Activated naive CD4-positive, alpha-beta T cell (primary cell): ENCODE results near the gene CFLAR.

Source experiments
- DNase-seq, 4 experiments: peaks; one replicate each; lab custom pipeline; 2025; lab: John Stamatoyannopoulos, UW

Gene CFLAR

DNA sequence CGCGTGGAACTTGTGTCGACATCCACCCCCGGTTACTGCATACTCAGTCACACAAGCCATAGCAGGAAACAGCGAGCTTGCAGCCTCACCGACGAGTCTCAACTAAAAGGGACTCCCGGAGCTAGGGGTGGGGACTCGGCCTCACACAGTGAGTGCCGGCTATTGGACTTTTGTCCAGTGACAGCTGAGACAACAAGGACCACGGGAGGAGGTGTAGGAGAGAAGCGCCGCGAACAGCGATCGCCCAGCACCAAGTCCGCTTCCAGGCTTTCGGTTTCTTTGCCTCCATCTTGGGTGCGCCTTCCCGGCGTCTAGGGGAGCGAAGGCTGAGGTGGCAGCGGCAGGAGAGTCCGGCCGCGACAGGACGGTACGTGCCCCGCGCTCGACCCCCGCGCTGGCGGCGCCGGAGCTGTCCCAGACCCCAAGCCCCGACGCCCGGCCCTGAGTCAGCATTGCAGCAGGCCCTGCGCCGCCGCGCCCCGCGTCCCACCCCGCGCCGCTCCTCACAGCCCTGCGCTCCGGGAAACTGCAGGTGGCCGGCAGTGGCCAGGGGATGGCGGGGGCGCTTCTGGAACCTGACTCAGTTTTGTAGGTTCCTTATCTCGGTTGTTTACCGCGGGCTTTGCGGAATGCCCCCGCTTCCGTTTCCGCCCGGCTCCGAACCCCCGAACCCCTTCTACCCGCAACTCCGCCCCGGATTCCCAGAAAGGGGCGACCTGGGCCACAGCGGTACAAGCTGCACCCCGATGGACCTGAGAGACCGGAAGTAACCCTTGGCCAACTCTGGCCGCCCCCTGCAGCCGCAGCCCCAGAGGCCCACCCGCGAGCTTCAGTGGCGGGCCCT, at the start of gene CFLAR:
Gene CFLAR (plus strand): TSS at position 50 of the 844 bp plus-strand sequence. CDS start 13,702 bp downstream, outside the sequence.
- peak; percentile 37 to 75 (median 64) for DNase-seq

DNA sequence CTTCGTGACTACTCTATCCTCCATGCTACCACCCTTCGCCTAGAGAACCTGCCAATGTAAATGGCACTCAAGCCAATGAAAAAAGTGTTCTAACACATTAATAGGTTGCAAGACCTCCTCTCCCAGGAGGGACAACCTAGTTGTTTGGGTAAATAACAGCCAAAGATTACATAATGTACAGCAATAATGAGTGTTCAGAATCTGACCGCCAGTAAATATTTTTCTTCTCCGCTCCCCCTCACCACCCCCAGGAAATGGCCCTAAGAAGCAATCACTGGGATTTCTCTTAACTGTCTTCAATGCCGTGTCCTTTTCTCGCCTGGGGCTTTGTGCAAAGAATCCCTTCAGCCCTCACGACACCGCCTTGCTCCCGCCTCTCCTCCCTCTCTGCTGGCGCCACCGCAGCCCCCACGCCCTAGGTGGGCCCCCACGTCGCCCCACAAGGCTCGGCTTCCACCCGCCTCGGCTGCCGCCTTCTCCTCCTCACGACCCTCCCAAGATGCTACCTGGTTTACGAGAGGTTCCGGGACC, 45.0 kb upstream of the CFLAR start:
- no peak for DNase-seq

DNA sequence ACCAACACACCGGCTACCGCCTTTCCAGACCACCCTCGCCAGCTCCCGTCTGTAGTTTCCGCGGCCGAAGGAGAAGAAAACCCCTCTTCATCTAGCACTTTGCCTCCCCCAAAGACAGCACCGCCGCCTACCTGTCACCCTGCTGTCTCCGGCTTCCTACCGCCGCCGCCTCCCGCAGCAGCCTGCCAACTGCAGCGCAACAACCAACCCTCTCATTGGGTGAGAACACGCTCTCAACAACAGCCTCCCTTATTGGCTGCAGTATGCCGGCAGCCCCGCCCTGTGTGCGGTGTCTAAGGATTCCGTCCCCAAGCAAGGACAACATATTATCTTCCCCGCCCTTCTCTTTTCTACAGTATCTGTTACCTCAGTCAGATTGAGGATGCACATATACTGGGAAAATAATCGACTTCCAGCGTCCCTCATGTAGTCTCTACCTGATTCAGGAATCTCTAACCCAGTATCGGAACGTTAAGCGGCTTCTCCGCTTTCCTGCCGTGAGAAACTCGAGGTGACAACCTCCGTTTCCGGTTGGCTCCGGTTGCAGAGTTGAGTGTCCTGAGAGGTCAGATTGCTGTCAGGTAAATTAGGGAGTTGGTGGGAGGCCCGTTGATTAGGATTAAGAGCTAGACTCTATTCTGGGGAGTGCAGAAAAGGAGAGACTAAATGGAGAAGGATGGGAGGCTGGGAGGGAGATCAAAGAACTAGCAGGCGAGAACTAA, 44.3 kb upstream of the CFLAR start, which contains the start of the genes HYCC2 and NDUFB3:
Gene HYCC2 (minus strand): TSS at position 193 of the 722 bp plus-strand sequence. CDS start 47,662 bp downstream, outside the sequence.
Gene NDUFB3 (plus strand): TSS at position 523 of the 722 bp plus-strand sequence. CDS start 6,882 bp downstream, outside the sequence.
- DNase-seq, result peak; percentile 68 to 82 (median 75)

DNA sequence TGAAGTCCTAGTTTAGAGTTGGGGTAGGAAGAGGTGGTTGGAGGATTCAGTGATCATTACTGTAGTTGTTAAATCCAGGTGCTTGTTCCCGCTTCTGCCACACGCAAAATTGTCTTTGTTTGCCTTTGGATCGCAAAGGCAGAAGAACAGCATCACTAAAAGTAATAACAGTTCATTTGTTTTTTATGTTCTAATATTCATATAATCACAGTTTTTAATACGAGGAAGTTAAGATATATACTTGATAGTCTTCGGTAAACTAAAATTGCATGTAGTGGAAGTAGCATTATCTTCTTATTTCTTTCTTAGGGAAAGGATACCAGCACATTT, 43.8 kb upstream of the CFLAR start:
- no peak for DNase-seq

DNA sequence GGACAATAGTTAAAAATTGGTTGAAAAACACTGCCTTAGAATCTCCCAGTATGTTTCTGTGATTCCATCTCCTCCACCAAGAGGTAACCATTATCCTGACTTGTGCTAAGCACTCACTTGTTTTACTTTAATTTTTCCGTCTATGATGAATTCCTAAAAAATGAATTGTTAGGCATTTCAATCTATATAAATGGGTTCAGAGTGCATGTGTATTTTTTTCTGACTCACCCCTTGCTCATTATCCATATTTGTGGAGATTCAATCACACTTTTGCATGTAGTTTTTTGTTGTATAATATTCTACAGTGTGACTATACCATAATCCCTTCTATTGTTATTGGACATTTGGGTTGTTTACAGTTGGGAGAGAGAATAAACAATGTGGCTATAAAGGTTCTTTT, 42.9 kb upstream of the CFLAR start:
- DNase-seq, result no peak

DNA sequence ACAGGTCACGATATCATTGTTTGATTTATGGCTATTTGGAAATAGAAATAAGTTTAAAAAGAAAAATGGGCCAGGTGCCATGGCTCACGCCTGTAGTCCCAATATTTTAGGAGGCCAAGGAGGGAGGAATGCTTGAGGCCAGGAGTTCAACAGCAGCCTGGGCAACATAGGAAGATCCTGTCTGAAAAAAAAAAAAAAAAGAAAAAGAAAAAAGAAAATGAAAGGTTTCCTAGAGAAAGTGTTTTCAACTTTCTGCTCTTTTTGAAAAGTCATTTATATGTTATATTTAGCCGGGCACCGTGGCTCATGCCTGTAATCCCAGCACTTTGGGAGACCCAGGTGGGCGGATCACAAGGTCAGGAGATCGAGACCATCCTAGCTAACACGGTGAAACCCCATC, 41.0 kb upstream of the CFLAR start:
- no peak for DNase-seq

DNA sequence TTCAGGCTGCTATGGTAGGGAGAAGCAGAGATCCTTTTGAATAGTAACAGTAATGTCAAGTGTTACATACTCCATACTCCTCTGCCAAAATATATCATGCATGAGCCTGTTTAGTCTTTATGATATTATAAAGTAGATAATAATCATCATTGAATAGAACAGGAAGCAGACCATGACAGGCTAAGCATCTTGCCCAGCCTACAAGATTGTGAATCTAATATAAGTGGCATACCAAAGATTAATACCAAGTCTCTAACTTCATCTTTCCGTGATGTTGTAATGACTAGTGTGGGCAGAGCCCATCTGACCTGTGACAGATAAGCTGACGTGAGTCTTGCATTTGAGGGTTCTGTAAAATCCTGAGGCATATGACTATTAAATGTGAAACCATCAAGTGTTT, 31.1 kb upstream of the CFLAR start:
- DNase-seq, result no peak

DNA sequence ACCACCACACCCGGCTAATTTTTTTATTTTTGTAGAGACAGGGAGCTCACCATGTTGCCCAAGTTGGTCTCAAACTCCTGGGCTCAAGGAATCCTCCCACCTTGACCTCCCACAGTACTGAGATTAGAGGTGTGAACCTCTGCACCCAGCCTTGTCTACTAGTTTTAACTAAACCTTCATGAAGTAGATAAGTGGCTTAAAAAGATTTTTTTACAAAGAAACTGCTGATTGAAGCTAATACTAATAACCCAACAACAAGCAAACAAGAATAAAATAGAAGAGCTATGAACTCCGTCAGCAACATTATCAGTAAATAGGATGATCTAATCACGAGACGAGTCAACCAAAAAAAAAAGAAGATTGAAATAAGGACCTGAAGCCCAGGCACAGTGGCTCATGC, 25.4 kb upstream of the CFLAR start:
- DNase-seq, result no peak

DNA sequence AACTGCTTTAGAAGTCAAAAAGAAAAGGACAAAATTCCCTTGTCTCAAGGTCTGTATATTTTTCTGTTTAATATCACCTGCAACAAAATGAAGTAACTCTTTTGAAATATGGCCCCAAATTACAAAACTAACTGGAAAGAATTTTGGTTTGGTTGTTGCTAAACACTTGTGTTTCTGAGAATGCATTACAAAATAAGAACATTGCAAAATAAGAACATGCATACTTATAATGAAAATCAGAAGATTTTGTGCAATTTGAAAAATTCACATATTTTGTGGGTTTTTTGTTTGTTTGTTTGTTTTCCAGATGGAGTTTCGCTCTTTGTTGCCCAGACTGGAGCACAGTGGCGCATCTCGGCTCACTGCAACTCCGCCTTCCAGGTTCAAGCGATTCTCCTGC, 22.4 kb upstream of the CFLAR start:
- DNase-seq, result no peak

DNA sequence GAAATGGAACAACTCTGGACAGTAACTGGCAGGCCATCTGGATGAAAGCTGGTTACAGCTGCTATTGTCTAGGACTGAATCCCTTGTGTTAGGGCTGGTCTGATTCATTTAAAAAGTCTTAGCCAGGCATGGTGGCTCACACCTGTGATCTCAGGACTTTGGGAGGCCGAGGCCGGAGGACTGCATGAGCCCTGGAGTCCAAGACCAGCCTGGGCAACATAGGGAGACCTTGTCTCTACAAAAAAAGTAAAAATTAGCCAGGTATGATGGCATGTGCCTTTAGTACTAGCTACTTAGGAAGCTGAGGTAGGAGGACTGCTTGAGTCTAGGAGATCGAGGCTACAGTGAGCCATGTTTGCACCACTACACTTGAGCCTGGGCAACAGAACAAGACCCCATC, 15.5 kb upstream of the CFLAR start:
- no peak for DNase-seq

DNA sequence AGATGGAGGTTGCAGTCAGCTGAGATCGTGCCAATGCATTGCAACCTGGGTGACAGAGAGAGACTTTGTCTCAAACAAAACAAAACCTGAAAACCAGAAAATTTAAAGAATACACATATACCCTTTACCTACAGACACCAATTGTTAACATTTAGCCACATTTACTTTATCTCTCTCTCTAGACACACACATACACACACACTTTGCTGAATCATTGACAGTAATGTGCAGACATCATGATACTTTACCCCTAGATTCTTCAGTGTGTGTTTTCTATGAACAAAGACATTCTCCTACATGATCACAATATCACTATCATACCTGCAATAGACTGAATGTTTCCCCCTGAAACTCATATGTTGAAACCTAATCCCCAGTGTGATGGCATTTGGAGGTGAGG, 10.2 kb upstream of the CFLAR start:
- no peak for DNase-seq

DNA sequence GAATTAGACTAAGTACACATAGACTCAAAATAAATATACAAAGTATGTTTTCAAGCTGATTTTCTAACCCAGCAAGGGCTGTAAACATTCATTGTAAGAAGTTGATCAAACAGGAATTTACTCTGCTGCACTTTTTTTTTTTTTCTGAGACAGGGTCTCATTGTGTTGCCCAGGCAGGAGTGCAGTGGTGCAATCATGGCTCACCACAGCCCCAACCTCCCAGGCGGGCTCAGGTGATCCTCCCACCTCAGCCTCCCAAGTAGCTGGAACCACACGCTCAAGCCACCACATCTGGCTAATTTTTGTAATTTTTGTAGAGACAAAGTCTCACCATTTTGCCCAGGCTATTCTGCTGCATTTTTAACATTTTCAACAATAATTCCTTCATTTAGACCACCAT, 8.3 kb upstream of the CFLAR start:
- no peak for DNase-seq

DNA sequence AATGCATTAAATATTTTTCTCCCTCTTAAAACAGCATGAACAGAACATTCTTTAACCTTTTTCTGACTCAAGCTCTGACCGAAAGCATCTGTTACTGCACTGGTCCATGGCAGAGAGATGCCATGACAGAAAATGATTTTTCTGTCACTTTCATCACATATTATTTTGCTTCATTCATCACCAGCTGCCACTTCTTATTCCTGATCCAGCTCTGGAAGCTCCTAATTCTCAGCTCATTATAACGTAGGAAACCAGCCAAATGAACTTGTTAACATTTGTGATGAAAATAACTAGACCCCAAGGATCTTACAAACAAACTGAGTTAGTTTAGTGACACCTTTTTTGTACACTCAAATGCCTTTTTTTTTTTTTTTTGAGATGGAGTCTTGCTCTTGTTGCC, 7.6 kb upstream of the CFLAR start:
- no peak for DNase-seq

DNA sequence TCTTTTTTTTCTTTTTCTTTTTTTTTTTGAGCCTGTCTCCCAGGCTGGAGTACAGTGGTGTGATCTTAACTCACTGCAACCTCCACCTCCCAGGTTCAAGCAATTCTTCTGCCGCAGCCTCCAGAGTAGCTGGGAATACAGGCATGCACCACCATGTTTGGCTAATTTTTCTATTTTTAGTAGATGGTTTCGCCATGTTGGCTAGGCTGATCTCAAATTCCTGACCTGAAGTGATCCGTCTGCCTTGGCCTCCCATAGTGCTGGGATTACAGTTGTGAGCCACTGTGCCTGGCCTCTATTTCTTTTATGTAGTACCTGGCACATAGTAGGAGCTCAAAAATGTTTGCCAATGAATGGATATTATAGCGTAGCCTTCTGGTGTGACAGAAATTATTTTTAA, 6.8 kb upstream of the CFLAR start:
- DNase-seq, result no peak

DNA sequence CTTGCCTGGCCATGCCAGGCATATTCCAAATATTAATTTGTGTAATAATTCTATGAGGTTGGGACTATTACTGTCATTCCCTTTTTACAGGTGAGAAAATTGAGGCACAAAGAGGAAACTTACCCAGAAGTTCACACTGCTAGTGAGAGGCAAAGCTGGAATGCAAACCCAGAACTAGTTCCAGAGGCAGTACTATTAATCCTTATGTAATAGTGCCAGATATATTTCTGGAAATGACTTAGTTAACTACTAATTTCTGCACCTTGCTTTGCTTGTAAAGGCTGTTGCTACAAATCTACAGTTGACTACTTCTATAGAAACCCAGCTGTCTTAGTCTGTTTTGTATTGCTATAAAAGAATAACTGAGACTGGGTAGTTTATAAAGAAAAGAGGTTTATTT, 5.3 kb upstream of the CFLAR start:
- DNase-seq, result no peak

DNA sequence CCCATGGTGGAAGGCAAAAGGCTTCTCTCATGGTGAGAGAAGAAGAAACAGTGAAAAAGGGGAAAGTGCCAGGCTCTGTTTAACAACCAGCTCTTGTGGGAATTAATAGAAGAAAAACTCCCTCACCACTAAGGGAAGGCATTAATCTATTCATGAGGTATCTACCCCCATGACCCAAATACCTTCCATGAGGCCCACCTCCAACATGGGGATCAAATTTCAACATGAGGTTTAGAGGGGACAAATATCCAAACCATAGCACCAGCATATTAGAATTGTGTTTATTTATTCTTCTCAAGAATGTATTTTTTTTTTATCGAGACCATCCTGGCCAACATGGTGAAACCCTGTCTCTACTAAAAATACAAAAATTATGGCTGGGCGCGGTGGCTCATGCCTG, 4.9 kb upstream of the CFLAR start:
- no peak for DNase-seq

DNA sequence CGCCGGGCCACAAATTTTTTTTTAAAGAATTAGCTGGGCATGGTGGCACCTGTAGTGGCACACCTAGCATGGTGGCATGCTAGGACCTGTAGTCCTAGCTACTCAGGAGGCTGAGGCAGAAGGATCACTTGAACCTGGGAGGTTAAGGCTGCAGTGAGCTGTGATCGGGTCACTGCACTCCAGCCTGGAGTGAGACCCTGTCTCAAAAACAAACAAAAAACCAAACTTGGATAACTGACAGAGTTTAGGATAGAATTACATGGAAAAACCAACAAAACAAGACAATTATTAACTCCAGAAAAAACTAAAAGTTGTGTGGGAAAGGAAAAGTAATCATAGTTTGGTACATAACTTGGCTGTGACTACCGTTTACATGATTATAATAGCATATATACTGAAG, 1.6 kb upstream of the CFLAR start:
- no peak for DNase-seq

DNA sequence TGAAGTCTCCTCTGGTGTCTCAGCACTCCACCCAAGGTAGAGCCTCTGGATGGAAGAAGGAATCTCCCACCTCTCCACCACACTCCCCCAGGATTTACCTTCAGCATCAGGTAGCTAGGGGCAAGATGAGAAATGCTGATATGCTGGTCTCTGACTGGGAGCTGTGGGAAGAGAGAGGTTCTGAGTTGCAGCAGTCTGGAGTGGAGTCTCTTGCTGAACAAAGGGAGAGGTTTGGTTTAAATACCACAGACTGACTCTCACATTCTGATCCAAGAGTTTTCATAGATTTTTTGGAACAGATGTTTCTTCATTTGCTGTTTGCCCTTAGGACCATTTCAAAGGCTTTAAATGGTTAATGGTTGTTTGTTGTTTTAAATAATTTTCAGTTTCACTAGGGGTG, 1.1 kb upstream of the CFLAR start:
- DNase-seq, result no peak

DNA sequence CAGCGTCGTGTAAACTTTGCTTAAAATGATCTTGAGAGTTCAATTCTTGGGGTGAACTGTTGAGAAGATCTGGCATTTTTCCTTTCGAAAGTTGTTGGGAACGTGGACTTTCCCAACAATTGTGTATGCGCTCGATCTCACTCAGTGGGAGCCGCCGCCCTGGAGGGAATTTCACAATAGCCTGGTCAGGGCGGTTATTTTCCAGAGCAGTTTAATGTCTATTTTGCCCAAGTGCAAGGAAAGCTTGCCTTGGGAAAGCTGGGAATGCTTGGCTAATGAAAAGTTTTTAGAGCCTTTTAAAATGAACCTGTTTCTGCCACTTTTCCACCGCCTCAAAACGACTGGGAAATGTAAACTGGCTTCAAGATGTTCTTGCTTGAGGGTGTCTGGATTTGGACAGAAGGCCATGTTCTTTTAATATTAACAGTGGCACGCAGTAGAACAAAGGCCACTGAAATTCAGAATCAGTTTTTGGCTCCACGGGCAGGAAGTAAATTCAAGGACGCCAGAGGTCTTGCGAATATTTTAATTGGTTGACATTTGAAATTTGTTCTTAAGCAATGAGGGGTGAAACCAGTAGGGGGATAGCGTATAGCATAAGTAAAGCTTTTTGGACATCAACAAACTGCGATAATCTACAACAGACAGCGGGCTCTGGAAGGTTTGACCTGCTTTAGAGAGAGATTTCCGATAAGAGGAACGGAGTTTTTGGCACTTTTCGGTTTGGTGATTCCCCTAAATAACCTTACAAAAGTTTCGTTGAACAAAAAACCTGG, 1.2 kb downstream of the CFLAR start:
- DNase-seq, result peak in 1 of 4 experiments; percentile 32

DNA sequence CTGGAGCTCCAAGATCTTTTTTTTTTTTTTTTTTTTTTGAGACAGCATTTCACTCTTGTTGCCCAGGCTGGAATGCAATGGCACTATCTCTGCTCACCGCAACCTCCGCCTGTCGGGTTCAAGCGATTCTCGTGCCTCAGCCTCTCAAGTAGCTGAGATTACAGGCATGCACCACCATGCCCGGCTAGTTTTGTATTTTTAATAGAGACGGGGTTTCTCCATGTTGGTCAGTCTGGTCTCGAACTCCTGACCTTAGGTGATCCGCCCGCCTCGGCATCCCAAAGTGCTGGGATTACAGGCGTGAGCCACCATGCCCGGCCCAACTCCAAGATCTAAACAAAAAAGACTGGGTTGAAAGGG, 1.8 kb downstream of the CFLAR start:
- peak in 2 of 4 experiments; percentile 32 to 38 for DNase-seq

DNA sequence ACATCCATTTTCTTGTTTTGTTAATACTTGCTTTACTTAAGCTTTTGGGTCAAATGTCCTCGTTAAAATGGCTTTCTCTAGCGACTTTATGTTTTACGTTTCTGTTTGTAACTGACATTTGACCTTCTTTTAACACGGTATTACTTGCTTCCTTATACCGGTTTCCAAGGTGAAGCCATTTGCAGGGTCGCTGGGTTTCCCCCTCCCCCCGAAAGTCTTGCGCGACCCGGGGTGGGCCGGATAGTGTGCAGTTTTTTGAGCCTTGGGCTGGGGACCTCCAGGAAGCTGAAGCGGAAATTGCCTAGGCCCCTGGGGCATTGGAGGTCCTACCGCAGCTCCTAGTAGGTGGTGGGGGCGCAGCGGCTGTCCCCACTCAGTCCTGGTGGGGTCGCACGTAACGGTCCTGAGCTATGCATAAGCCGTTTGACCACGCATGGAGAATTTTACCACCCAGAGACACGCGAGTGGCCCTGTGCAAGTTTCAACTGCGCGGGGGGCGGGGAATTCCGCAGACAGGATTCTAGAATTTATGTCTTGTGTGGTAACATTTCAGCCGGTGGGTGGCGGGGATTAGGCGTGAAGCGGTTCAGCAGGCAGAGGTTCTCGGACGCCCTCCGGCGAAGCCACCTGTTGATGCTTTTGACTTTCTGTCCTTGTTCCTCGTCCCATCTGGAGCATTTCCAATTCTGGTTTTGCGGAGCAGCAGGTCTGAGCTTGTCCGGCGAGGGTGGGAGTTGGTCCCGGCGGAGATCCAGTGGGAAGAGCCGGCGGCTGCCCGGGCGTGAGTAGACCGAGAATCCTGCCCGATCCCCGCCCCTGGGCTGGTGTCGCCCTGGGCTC, 2.4 kb downstream of the CFLAR start:
- peak; percentile 58 to 79 (median 72) for DNase-seq
